Measurements from ENCODE around the gene MEGF10. TPM values are rescaled to one million over a fixed set of nuclear protein-coding genes. Genes with fewer than 3 reads are reported as not detected.

MEGF10 gene
- total and polyA plus RNA-seq, 8 donors, result 0.02 to 0.59 (median 0.06) TPM; not detected in 1

DNA sequence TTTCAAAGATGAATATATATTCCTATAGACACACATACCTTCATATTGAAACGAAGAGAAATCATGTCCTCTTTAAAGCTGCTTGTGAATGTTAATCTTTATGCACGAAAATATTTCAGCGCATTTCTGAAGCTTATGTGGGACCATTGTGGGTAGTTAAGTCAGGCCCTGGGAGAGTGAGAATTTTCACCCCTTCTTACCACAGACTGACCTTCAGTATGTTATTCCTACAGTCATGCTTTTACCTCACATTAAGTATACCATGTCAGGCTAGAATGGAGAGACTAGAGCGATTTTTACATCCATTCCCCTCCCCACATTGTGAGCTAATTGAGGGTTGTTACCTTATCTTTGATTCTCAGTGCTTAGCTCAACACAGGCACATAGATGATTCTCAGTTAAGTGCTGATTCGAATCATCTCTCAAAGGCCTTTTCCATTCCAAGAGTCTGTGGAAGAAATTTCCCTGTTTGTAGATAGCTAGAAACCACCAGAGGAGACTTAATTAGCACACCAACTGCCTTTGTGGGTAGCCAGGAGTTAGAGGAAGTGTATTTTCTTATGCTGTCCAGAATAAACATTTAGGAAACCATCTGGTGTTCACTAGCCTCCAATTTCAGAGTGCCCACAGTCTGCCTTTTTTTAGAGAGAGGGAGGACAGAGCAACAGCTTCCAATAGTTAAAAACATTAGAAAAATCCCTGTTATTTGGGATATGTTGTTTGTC is 110.5 kb downstream of the MEGF10 start:
- Histone ChIP-seq H3K9me3 (no peaks in the 10 kb centered on the region), H3K4me1 (no peaks in the 10 kb centered on the region), H3K27me3 (no peaks in the 10 kb centered on the region), H3K4me3 (no peak overlapping the region), H3K36me3 (no peaks in the 10 kb centered on the region), H3K27ac (no peak overlapping the region)
- 68 to 83% methylated on average over 5 of the region's 5 CpGs for WGBS, 2 donors
- TF ChIP-seq, protein P1, sequence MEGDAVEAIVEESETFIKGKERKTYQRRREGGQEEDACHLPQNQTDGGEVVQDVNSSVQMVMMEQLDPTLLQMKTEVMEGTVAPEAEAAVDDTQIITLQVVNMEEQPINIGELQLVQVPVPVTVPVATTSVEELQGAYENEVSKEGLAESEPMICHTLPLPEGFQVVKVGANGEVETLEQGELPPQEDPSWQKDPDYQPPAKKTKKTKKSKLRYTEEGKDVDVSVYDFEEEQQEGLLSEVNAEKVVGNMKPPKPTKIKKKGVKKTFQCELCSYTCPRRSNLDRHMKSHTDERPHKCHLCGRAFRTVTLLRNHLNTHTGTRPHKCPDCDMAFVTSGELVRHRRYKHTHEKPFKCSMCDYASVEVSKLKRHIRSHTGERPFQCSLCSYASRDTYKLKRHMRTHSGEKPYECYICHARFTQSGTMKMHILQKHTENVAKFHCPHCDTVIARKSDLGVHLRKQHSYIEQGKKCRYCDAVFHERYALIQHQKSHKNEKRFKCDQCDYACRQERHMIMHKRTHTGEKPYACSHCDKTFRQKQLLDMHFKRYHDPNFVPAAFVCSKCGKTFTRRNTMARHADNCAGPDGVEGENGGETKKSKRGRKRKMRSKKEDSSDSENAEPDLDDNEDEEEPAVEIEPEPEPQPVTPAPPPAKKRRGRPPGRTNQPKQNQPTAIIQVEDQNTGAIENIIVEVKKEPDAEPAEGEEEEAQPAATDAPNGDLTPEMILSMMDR (IDR thresholded peaks at IDR 0.05), result no peak
- DNase-seq (no peak), FAIRE-seq (no peak), ATAC-seq (no peak)
- intact Hi-C loops (cut with DNase I), result no loop called here

DNA sequence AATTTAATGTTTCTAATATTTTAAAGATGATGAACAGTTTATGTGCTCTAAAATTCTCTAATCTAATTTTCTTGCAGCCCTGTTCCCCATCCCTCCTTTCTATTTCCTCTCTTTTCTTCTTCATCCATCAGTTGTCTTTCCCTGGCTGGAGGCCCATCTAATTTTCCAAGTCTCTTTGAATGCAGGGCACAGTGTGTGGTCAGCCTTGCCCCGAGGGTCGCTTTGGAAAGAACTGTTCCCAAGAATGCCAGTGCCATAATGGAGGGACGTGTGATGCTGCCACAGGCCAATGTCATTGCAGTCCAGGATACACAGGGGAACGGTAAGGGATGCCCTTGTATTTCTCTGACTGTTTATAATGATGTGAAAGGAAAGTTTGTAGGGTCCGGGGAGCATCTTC is 111.8 kb downstream of the MEGF10 start:
- Histone ChIP-seq H3K4me1 (no peaks in the 10 kb centered on the region), H3K27ac (no peak overlapping the region), H3K27me3 (no peaks in the 10 kb centered on the region), H3K4me3 (no peak overlapping the region), H3K36me3 (no peaks in the 10 kb centered on the region), H3K9me3 (no peaks in the 10 kb centered on the region)
- FAIRE-seq (no peak), ATAC-seq (no peak), DNase-seq (no peak)
- TF ChIP-seq, protein P1 (IDR thresholded peaks at IDR 0.05), result no peak
- WGBS, 2 donors, result 69 to 85% methylated on average over 5 of the region's 5 CpGs
- intact Hi-C loops (cut with DNase I), result no loop called here

DNA sequence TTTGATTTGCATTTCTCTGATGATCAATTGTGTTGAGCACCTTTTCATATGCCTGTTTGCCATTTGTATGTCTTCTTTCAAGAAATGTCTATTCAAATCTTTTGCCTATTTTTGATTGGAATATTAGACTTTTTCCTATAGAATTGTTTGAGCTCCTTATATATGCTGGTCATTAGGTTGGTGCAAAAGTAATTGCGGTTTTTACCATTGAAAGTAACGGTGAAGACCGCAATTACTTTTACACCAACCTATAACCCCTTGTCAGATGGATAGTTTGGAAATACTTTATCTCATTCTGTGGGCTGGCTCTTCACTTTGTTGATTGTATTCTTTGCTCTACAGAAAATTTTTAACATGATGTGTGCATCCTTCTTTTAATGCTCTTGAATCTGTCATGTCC is 113.6 kb downstream of the MEGF10 start:
- FAIRE-seq (no peak), DNase-seq (no peak), ATAC-seq (no peak)
- 87 to 95% methylated on average over 3 of the region's 3 CpGs for WGBS, 2 donors
- Histone ChIP-seq H3K36me3 (no peaks in the 10 kb centered on the region), H3K4me1 (no peaks in the 10 kb centered on the region), H3K4me3 (no peak overlapping the region), H3K27me3 (no peaks in the 10 kb centered on the region), H3K27ac (no peak overlapping the region), H3K9me3 (no peaks in the 10 kb centered on the region)
- intact Hi-C loops (cut with DNase I), result no loop called here
- TF ChIP-seq, protein P1 (IDR thresholded peaks at IDR 0.05), result no peak

DNA sequence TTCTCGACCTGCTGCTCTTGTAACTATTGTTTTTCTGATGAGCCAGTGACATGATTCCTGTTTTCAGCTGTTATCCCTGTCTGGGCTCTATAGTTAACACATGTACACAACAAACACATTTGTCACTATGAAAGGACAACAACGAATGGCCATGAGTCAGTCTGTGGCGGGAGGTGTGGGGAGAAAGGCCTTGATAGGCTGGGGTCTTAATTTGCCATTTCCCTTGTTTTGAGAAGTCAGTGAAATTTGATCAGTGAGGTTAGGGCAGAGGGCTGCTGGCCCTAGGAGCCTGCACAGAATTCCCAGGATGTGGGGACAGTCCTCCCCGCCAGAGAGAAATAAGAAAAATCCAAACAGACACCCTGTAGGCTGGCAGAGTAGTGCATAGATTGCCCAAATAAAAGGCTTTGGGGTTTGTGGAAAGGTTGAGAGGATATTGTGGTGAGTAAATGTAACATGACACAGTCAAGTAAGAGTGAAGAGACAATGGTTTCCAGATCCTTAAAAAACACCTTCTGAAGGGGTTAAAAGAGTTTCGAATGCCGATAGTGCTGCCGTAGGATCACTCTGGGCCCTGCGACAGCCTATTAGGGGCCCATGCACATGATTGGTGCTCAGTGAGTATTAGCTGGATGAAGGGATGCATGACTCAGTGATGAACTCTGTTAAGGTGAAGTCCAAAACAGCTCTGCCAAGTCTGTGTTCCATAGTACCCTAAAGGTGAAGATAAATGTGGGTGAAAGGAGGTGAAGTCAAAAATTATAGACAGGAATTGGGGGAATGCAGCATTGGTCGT is 115.9 kb downstream of the MEGF10 start:
- TF ChIP-seq, protein P1 (IDR thresholded peaks at IDR 0.05), result no peak
- no peak for FAIRE-seq
- Histone ChIP-seq H3K4me3 (no peak overlapping the region), H3K4me1 (no peaks in the 10 kb centered on the region), H3K36me3 (no peaks in the 10 kb centered on the region), H3K9me3 (no peaks in the 10 kb centered on the region), H3K27me3 (no peaks in the 10 kb centered on the region), H3K27ac (no peak overlapping the region)
- intact Hi-C loops (cut with DNase I), result no loop called here
- DNase-seq, result no peak
- ATAC-seq, result no peak
- 88 to 90% methylated on average over 9 of the region's 9 CpGs for WGBS, 2 donors

Data from pancreas (tissue), 10 donors.